Stomach (tissue), 9 donors: ENCODE measurements around the gene TAF4. TPM values are rescaled to one million over a fixed set of nuclear protein-coding genes. Genes with fewer than 3 reads are reported as not detected.

ENCODE experiments used
- DNase-seq, 2 donors: peaks; one replicate each; pipeline versions ENCODE4 v3.0.0 to v3.0.0-alpha.2; 2013 to 2019
- H3K27ac ChIP-seq, 5 donors: fragments of 200-600 bp in 4 of 5; sonication (generic) in 4 of 5; one replicate each; pipeline ENCODE4 v1.5.1; 2013 to 2019; ENCODE audit warnings: mild to moderate bottlenecking in 1 of 5, moderate library complexity in 1 of 5
- H3K27me3 ChIP-seq, 3 donors: fragments of 200-600 bp; sonication (generic); one replicate each; pipeline ENCODE4 v1.5.1; 2017 to 2019; ENCODE audit warnings: mixed run types in 1 of 3
- H3K36me3 ChIP-seq, 4 donors: fragments of 200-600 bp; sonication (generic); 1 replicate in 3 of 4; 2 replicates in 1 of 4; pipeline ENCODE4 v1.5.1; 2016 to 2019
- H3K4me1 ChIP-seq, 4 donors: fragments of 200-600 bp; sonication (generic); one replicate each; pipeline ENCODE4 v1.5.1; 2016 to 2019
- H3K4me3 ChIP-seq, 4 donors: fragments of 200-600 bp; sonication (generic) in 3 of 4; one replicate each; pipeline ENCODE4 v1.5.1; 2016 to 2019; ENCODE audit warnings: mild to moderate bottlenecking in 1 of 4
- H3K9me3 ChIP-seq, 4 donors: fragments of 200-600 bp; sonication (generic); one replicate each; pipeline ENCODE4 v1.5.1; 2016 to 2019
- CTCF ChIP-seq, 7 experiments: fragments of 450-650 bp in 4 of 7; fragments of 200-600 bp in 3 of 7; sonication (generic) in 3 of 7; IDR thresholded peaks; one replicate each; pipeline ENCODE4 v1.5.1; 2016 to 2019; ENCODE audit warnings: antibody characterized with exemption in 7 of 7, control low read depth in 2 of 7, mild to moderate bottlenecking in 1 of 7
- EP300 ChIP-seq: sonication (generic); formaldehyde crosslinking; IDR thresholded peaks from one replicate; pipeline ENCODE4 v1.6.1; 2017; ENCODE audit warnings: antibody characterized with exemption
- POLR2A ChIP-seq, 4 donors: fragments of 450-650 bp; IDR thresholded peaks; one replicate each; pipeline ENCODE4 v1.6.1; 2016; ENCODE audit warnings: antibody characterized with exemption in 4 of 4, control low read depth in 2 of 4, mild to moderate bottlenecking in 1 of 4, moderate library complexity in 1 of 4
- POLR2AphosphoS5 ChIP-seq, 3 donors: sonication (generic); formaldehyde crosslinking; IDR thresholded peaks; one replicate each; pipeline ENCODE4 v1.6.1; 2016; ENCODE audit warnings: antibody characterized with exemption in 3 of 3
- WGBS, 5 donors: extraction: QIAGEN DNeasy Blood & Tissue Kit in 3 of 5; methylation state at CpG; one replicate each; pipeline versions ENCODE4 v1.1.5 to v1.1.7; 2013 to 2018; 5-methylcytosine and 5-hydroxymethylcytosine counted together
- intact Hi-C: fragments of 100-400 bp; cut with DNase I; formaldehyde crosslinking; loops from one replicate; pipeline ENCODE4 v1.15.1; 2023; ENCODE audit warnings: low total_unique reads
- polyA plus RNA-seq, 3 donors: library from polyadenylated mRNA; stranded (reverse); fragments of 200-250 nt; gene quantifications; one replicate each; pipeline ENCODE4 v1.2.3, GENCODE V29; 2013
- total RNA-seq, 5 donors: library from RNA; depleted of rRNA; stranded (reverse); fragments of >200 nt; gene quantifications; one replicate each; pipeline versions ENCODE4 v1.1.0 to v1.2.3, GENCODE V29; 2014 to 2016
- donor health status: healthy with polysubstance abuse.
- donor health status: Bipolar disorder and iron deficiency.
- donor health status: healthy.

Gene TAF4
- total and polyA plus RNA-seq, 8 donors, result 3.2 to 33.9 (median 11.2) TPM

GRCh38 chr20:62040933-62041332 is 24.7 kb downstream of the TAF4 start:
- 86 to 93% (median 92%) methylated on average over 13 of the region's 13 CpGs for WGBS, 5 donors
- peaks cover 0 to 33% (median 8%) of the 10 kb centered on the region in 4 donors for H3K4me1 ChIP-seq
- no peaks in the 10 kb centered on the region for H3K27me3 ChIP-seq
- intact Hi-C loops, result no loop called here
- TF ChIP-seq POLR2AphosphoS5 (IDR thresholded peaks at IDR 0.05), result no peak
- DNase-seq, result no peak
- no peaks in the 10 kb centered on the region for H3K9me3 ChIP-seq
- H3K36me3 ChIP-seq, result no peaks in the 10 kb centered on the region
- no peak overlapping the region for H3K4me3 ChIP-seq
- H3K27ac ChIP-seq, result no peak overlapping the region

GRCh38 chr20:62040381-62040922 is 25.2 kb downstream of the TAF4 start:
- 88 to 95% (median 94%) methylated on average over 25 of the region's 25 CpGs for WGBS, 5 donors
- DNase-seq, result no peak

GRCh38 chr20:62039738-62040137 is 25.9 kb downstream of the TAF4 start:
- intact Hi-C loops, result no loop called here
- no peak for DNase-seq

More at GRCh38 chr20:62040381-62040922, 25.2 kb downstream of the TAF4 start:
- peaks cover 0 to 33% (median 8%) of the 10 kb centered on the region in 4 donors for H3K4me1 ChIP-seq
- H3K36me3 ChIP-seq, result no peaks in the 10 kb centered on the region
- no peaks in the 10 kb centered on the region for H3K27me3 ChIP-seq
- no peak overlapping the region for H3K4me3 ChIP-seq
- no peak for TF ChIP-seq EP300
- TF ChIP-seq CTCF (IDR thresholded peaks at IDR 0.05), result no peak
- no peak for TF ChIP-seq POLR2A (IDR thresholded peaks at IDR 0.05)
- no peak for TF ChIP-seq POLR2AphosphoS5 (IDR thresholded peaks at IDR 0.05)
- intact Hi-C loops, result no loop called here
- H3K9me3 ChIP-seq, result no peaks in the 10 kb centered on the region
- H3K27ac ChIP-seq, result no peak overlapping the region

GRCh38 chr20:62032609-62033368 is 32.9 kb downstream of the TAF4 start:
- no peaks in the 10 kb centered on the region for H3K9me3 ChIP-seq
- WGBS, 5 donors, result 59 to 75% (median 66%) methylated on average over 13 of the region's 13 CpGs
- intact Hi-C loops, result no loop called here

More at GRCh38 chr20:62039738-62040137, 25.9 kb downstream of the TAF4 start:
- no peaks in the 10 kb centered on the region for H3K27me3 ChIP-seq
- WGBS, 5 donors, result 53 to 71% (median 66%) methylated on average over 6 of the region's 6 CpGs
- no peaks in the 10 kb centered on the region for H3K36me3 ChIP-seq
- no peak overlapping the region for H3K4me3 ChIP-seq
- no peak overlapping the region for H3K27ac ChIP-seq
- H3K9me3 ChIP-seq, result no peaks in the 10 kb centered on the region
- H3K4me1 ChIP-seq, result peaks cover 0 to 26% (median 6%) of the 10 kb centered on the region in 4 donors
- no peak for TF ChIP-seq POLR2A (IDR thresholded peaks at IDR 0.05)
- TF ChIP-seq POLR2AphosphoS5 (IDR thresholded peaks at IDR 0.05), result no peak
- no peak for TF ChIP-seq CTCF (IDR thresholded peaks at IDR 0.05)
- TF ChIP-seq EP300, result no peak

More at GRCh38 chr20:62032609-62033368, 32.9 kb downstream of the TAF4 start:
- no peaks in the 10 kb centered on the region for H3K27me3 ChIP-seq
- H3K36me3 ChIP-seq, result no peaks in the 10 kb centered on the region
- DNase-seq, result no peak
- H3K27ac ChIP-seq, result no peak overlapping the region
- TF ChIP-seq POLR2A (IDR thresholded peaks at IDR 0.05) (no peak), EP300 (no peak), POLR2AphosphoS5 (IDR thresholded peaks at IDR 0.05) (no peak), CTCF (IDR thresholded peaks at IDR 0.05) (no peak)
- H3K4me3 ChIP-seq, result no peak overlapping the region
- peaks cover 0 to 42% (median 24%) of the 10 kb centered on the region in 4 donors for H3K4me1 ChIP-seq
